WTC11 (cell line): ENCODE results near the gene ZNF747. TPM values are rescaled to one million over a fixed set of nuclear protein-coding genes. Genes with fewer than 3 reads are reported as not detected.

Experiments
- ATAC-seq: fragments of 200-7000 bp; cut with Tn5 transposase; 2 replicates; pipeline ENCODE4 v1.10.0; 2021; ENCODE audit warnings: mild to moderate bottlenecking, moderate library complexity
- CTCF ChIA-PET: fragments of 300-600 bp; sonication (Branson Sonifier 250); formaldehyde crosslinking; loops from one replicate; lab custom pipeline; 2021; ENCODE audit warnings: antibody characterized with exemption; lab: Charles Lee
- POLR2A ChIA-PET: fragments of 350-600 bp; sonication (Branson Sonifier 250); formaldehyde crosslinking; loops from one replicate; lab custom pipeline; 2021; ENCODE audit warnings: antibody characterized with exemption; lab: Charles Lee
- DNase-seq: peaks from one replicate; pipeline ENCODE4 v3.0.0; 2021; ENCODE audit warnings: low spot score
- H3K27ac Mint-ChIP-seq: 2 replicates; pipeline ENCODE4 v1.8.0; 2021; ENCODE audit warnings: mixed read lengths
- H3K27me3 Mint-ChIP-seq: 2 replicates; pipeline ENCODE4 v1.8.0; 2021; ENCODE audit warnings: low read depth, mild to moderate bottlenecking, moderate library complexity, mixed read lengths
- H3K36me3 Mint-ChIP-seq: 2 replicates; pipeline ENCODE4 v1.8.0; 2021; ENCODE audit warnings: mixed read lengths
- H3K4me1 Mint-ChIP-seq: 2 replicates; pipeline ENCODE4 v1.8.0; 2022; ENCODE audit warnings: mixed read lengths
- H3K4me3 Mint-ChIP-seq: 2 replicates; pipeline ENCODE4 v1.8.0; 2021; ENCODE audit warnings: mild to moderate bottlenecking, moderate library complexity, mixed read lengths
- H3K9me3 Mint-ChIP-seq: 2 replicates; pipeline ENCODE4 v1.8.0; 2021; ENCODE audit warnings: mixed read lengths
- ARID4B ChIP-seq: sonication (generic); formaldehyde crosslinking; IDR thresholded peaks from 2 replicates; pipeline ENCODE4 v1.8.0; 2023; ENCODE audit warnings: missing genetic modification reagents, mild to moderate bottlenecking, borderline replicate concordance
- CBFB ChIP-seq: sonication (generic); formaldehyde crosslinking; IDR thresholded peaks from 2 replicates; pipeline ENCODE4 v1.8.1; 2022; ENCODE audit warnings: mild to moderate bottlenecking, low read depth, missing genetic modification reagents
- E2F1 ChIP-seq: sonication (generic); formaldehyde crosslinking; IDR thresholded peaks from 2 replicates; pipeline ENCODE4 v1.8.0; 2022; ENCODE audit warnings: mild to moderate bottlenecking, missing genetic modification reagents
- ELF4 ChIP-seq: sonication (generic); formaldehyde crosslinking; IDR thresholded peaks from 2 replicates; pipeline ENCODE4 v1.8.1; 2022; ENCODE audit warnings: low read depth, mild to moderate bottlenecking, moderate library complexity, missing genetic modification reagents
- ESRRA ChIP-seq: sonication (generic); formaldehyde crosslinking; IDR thresholded peaks from 2 replicates; pipeline ENCODE4 v1.8.1; 2022; ENCODE audit warnings: mild to moderate bottlenecking, missing genetic modification reagents, borderline replicate concordance
- FOXJ3 ChIP-seq: sonication (generic); formaldehyde crosslinking; IDR thresholded peaks from 2 replicates; pipeline ENCODE4 v1.9.0; 2021; ENCODE audit warnings: missing genetic modification reagents, mild to moderate bottlenecking, borderline replicate concordance
- FOXK1 ChIP-seq: sonication (generic); formaldehyde crosslinking; IDR thresholded peaks from 2 replicates; pipeline ENCODE4 v1.8.0; 2022; ENCODE audit warnings: mild to moderate bottlenecking, moderate library complexity, missing genetic modification reagents
- GRHL2 ChIP-seq: fragments of 250-450 bp; sonication (Bioruptor Pico); IDR thresholded peaks from 2 replicates; pipeline ENCODE4 v1.8.0; 2022; ENCODE audit warnings: mild to moderate bottlenecking, moderate library complexity; ENCODE audit not compliant: insufficient replicate concordance, severe bottlenecking
- HMGXB4 ChIP-seq: sonication (generic); formaldehyde crosslinking; IDR thresholded peaks from 2 replicates; pipeline ENCODE4 v1.8.1; 2023; ENCODE audit warnings: mild to moderate bottlenecking, moderate library complexity, missing genetic modification reagents
- MYBL2 ChIP-seq: sonication (generic); formaldehyde crosslinking; IDR thresholded peaks from 2 replicates; pipeline ENCODE4 v1.8.1; 2023; ENCODE audit warnings: mild to moderate bottlenecking, moderate library complexity, missing genetic modification reagents
- NFE2L1 ChIP-seq: sonication (generic); formaldehyde crosslinking; IDR thresholded peaks from 2 replicates; pipeline ENCODE4 v1.8.1; 2023; ENCODE audit warnings: missing genetic modification reagents
- OVOL2 ChIP-seq: fragments of 250-450 bp; sonication (Bioruptor Pico); IDR thresholded peaks from 2 replicates; pipeline ENCODE4 v1.9.0; 2021; ENCODE audit warnings: mild to moderate bottlenecking, borderline replicate concordance
- TEAD1 ChIP-seq: sonication (generic); formaldehyde crosslinking; IDR thresholded peaks from 2 replicates; pipeline ENCODE4 v1.8.0; 2022; ENCODE audit warnings: mild to moderate bottlenecking, missing genetic modification reagents
- USF2 ChIP-seq: sonication (generic); formaldehyde crosslinking; IDR thresholded peaks from 2 replicates; pipeline ENCODE4 v1.8.1; 2023; ENCODE audit warnings: mild to moderate bottlenecking, missing genetic modification reagents, moderate library complexity
- ZBTB43 ChIP-seq: sonication (generic); formaldehyde crosslinking; IDR thresholded peaks from 2 replicates; pipeline ENCODE4 v1.8.1; 2023; ENCODE audit warnings: mild to moderate bottlenecking, missing genetic modification reagents
- ZNF219 ChIP-seq: sonication (generic); formaldehyde crosslinking; IDR thresholded peaks from 2 replicates; pipeline ENCODE4 v1.8.0; 2023; ENCODE audit warnings: missing genetic modification reagents, mild to moderate bottlenecking, borderline replicate concordance
- ZNF232 ChIP-seq: sonication (generic); formaldehyde crosslinking; IDR thresholded peaks from 2 replicates; pipeline ENCODE4 v1.8.0; 2022; ENCODE audit warnings: mild to moderate bottlenecking, missing genetic modification reagents
- ZNF281 ChIP-seq: sonication (generic); formaldehyde crosslinking; IDR thresholded peaks from 2 replicates; pipeline ENCODE4 v1.8.0; 2023; ENCODE audit warnings: mild to moderate bottlenecking, missing genetic modification reagents
- ZNF396 ChIP-seq: fragments of 250-450 bp; sonication (Bioruptor Pico); IDR thresholded peaks from 2 replicates; pipeline ENCODE4 v1.8.0; 2021; ENCODE audit warnings: mild to moderate bottlenecking, moderate library complexity, borderline replicate concordance
- ZNF425 ChIP-seq: fragments of 250-450 bp; sonication (Bioruptor Pico); conservative IDR thresholded peaks from 2 replicates; pipeline ENCODE4 v1.9.0; 2021; ENCODE audit warnings: mild to moderate bottlenecking
- total RNA-seq: library from RNA; stranded (reverse); gene quantifications from 3 replicates; pipeline ENCODE4 v1.2.3, GENCODE V29; 2021

ZNF747 gene
- total RNA-seq, 1 experiment from 2014 or later, result 11.3 TPM

GRCh38 chr16:30555315-30556124 is 20.9 kb upstream of the ZNF747 start:
- Mint-ChIP-seq H3K27me3 (no peaks in the 10 kb centered on the region), H3K9me3 (no peaks in the 10 kb centered on the region), H3K4me1 (peaks cover 20% of the 10 kb centered on the region), H3K36me3 (peaks cover 18% of the 10 kb centered on the region), H3K4me3 (peak overlapping the region; percentile 62), H3K27ac (peak overlapping the region; percentile 85)
- POLR2A ChIA-PET, result interaction anchor here (0.7 kb wide), 1 partner anchor 20 kb away, joined by 4 read pairs; the partner anchor contains the start of gene ZNF747
- ATAC-seq (no peak), DNase-seq (no peak)
- no peak for TF ChIP-seq CBFB
- no peak for TF ChIP-seq ARID4B (CRISPR knock-in tag)
- TF ChIP-seq E2F1 (CRISPR knock-in tag), result no peak
- no peak for TF ChIP-seq USF2 (CRISPR knock-in tag)
- no peak for TF ChIP-seq NFE2L1
- no peak for TF ChIP-seq ELF4 (CRISPR knock-in tag)
- TF ChIP-seq OVOL2 (CRISPR knock-in tag), result no peak
- TF ChIP-seq MYBL2 (CRISPR knock-in tag), result no peak
- no peak for TF ChIP-seq ESRRA (CRISPR knock-in tag)
- TF ChIP-seq FOXK1 (CRISPR knock-in tag), result no peak
- no peak for TF ChIP-seq TEAD1
- no peak for TF ChIP-seq GRHL2 (CRISPR knock-in tag)
- TF ChIP-seq ZNF425 (CRISPR knock-in tag), result no peak
- TF ChIP-seq ZNF396 (CRISPR knock-in tag), result no peak
- TF ChIP-seq FOXJ3, result no peak
- TF ChIP-seq ZBTB43 (CRISPR knock-in tag), result no peak
- TF ChIP-seq ZNF219 (CRISPR knock-in tag), result no peak; the same call in 1 of the 2 replicates
- TF ChIP-seq HMGXB4 (CRISPR knock-in tag), result no peak
- TF ChIP-seq ZNF281, result no peak
- no peak for TF ChIP-seq ZNF232 (CRISPR knock-in tag)
- CTCF ChIA-PET, result interaction anchor here (0.6 kb wide), 1 partner anchor 23 kb away, joined by 3 read pairs; no protein-coding TSS in a partner anchor
